Mesothelial cell of epicardium (in vitro differentiated cells): ENCODE measurements around the gene ASIC4. TPM values are rescaled to one million over a fixed set of nuclear protein-coding genes. Genes with fewer than 3 reads are reported as not detected.

ENCODE experiments used
- DNase-seq, 2 experiments: peaks; one replicate each; pipeline ENCODE4 v3.0.0; 2021; ENCODE audit warnings: low spot score in 2 of 2; ENCODE audit not compliant: unreplicated experiment in 2 of 2
- H3K27ac Mint-ChIP-seq: 2 replicates; pipeline ENCODE4 v1.8.0; 2021; ENCODE audit warnings: mixed read lengths
- H3K27me3 Mint-ChIP-seq: 2 replicates; pipeline ENCODE4 v1.8.0; 2021; ENCODE audit warnings: low read depth, mixed read lengths
- H3K36me3 Mint-ChIP-seq: 2 replicates; pipeline ENCODE4 v1.8.0; 2021; ENCODE audit warnings: mixed read lengths
- H3K4me1 Mint-ChIP-seq: 2 replicates; pipeline ENCODE4 v1.8.0; 2021; ENCODE audit warnings: mixed read lengths
- H3K4me3 Mint-ChIP-seq: 2 replicates; pipeline ENCODE4 v1.8.0; 2021; ENCODE audit warnings: mild to moderate bottlenecking, moderate library complexity, mixed read lengths
- H3K9me3 Mint-ChIP-seq: 2 replicates; pipeline ENCODE4 v1.8.0; 2021; ENCODE audit warnings: mixed read lengths
- CTCF ChIP-seq: fragments of 200-600 bp; sonication (generic); IDR thresholded peaks from one replicate; pipeline ENCODE4 v1.5.0; 2021; ENCODE audit warnings: antibody characterized with exemption; ENCODE audit not compliant: unreplicated experiment
- total RNA-seq: library from RNA; stranded (reverse); gene quantifications from 3 replicates; pipeline ENCODE4 v1.2.1, GENCODE V29; 2021

ASIC4 gene
- total RNA-seq, 1 donor from 2014 or later, result 0.98 TPM

- H3K4me3 Mint-ChIP-seq, result peak overlapping the region; percentile 89
- TF ChIP-seq CTCF, result no peak
Measured at GRCh38 chr2:219500135-219500534, 14.1 kb upstream of the ASIC4 start.

GRCh38 chr2:219501849-219502248 is 12.4 kb upstream of the ASIC4 start:
- Mint-ChIP-seq H3K36me3 (peaks cover 14% of the 10 kb centered on the region), H3K4me3 (no peak overlapping the region), H3K27ac (no peak overlapping the region)

More at GRCh38 chr2:219500135-219500534, 14.1 kb upstream of the ASIC4 start:
- Mint-ChIP-seq H3K27ac (no peak overlapping the region), H3K36me3 (peaks cover 10% of the 10 kb centered on the region), H3K4me1 (peaks cover 48% of the 10 kb centered on the region), H3K9me3 (no peaks in the 10 kb centered on the region), H3K27me3 (peaks cover 36% of the 10 kb centered on the region)
- no peak for DNase-seq

GRCh38 chr2:219502618-219503017 is 11.7 kb upstream of the ASIC4 start:
- Mint-ChIP-seq H3K27me3 (peaks cover 11% of the 10 kb centered on the region), H3K4me1 (peaks cover 40% of the 10 kb centered on the region), H3K36me3 (peaks cover 14% of the 10 kb centered on the region), H3K9me3 (no peaks in the 10 kb centered on the region), H3K27ac (no peak overlapping the region), H3K4me3 (no peak overlapping the region)
- no peak for DNase-seq
- TF ChIP-seq CTCF, result no peak

More at GRCh38 chr2:219501849-219502248, 12.4 kb upstream of the ASIC4 start:
- H3K27me3 Mint-ChIP-seq, result peaks cover 18% of the 10 kb centered on the region
- DNase-seq, result no peak
- H3K4me1 Mint-ChIP-seq, result peaks cover 44% of the 10 kb centered on the region
- H3K9me3 Mint-ChIP-seq, result no peaks in the 10 kb centered on the region
- TF ChIP-seq CTCF, result no peak

GRCh38 chr2:219505585-219505984 is 8.7 kb upstream of the ASIC4 start:
- Mint-ChIP-seq H3K27me3 (peaks cover 12% of the 10 kb centered on the region), H3K9me3 (no peaks in the 10 kb centered on the region), H3K27ac (no peak overlapping the region), H3K36me3 (peaks cover 14% of the 10 kb centered on the region), H3K4me3 (no peak overlapping the region), H3K4me1 (peaks cover 36% of the 10 kb centered on the region)
- no peak for TF ChIP-seq CTCF
- DNase-seq, result no peak

GRCh38 chr2:219506153-219506801 is 8.0 kb upstream of the ASIC4 start:
- Mint-ChIP-seq H3K27me3 (peaks cover 18% of the 10 kb centered on the region), H3K4me3 (no peak overlapping the region), H3K27ac (no peak overlapping the region), H3K36me3 (peaks cover 14% of the 10 kb centered on the region), H3K9me3 (no peaks in the 10 kb centered on the region), H3K4me1 (peaks cover 38% of the 10 kb centered on the region)
- DNase-seq, result no peak
- no peak for TF ChIP-seq CTCF
